Esophagus muscularis mucosa (tissue), 4 donors: Measurements from ENCODE around the gene ERF. TPM values are rescaled to one million over a fixed set of nuclear protein-coding genes. Genes with fewer than 3 reads are reported as not detected.

Source experiments
- DNase-seq: peaks from one replicate; pipeline ENCODE4 v3.0.0-alpha.2; 2017; ENCODE audit errors: extremely low spot score
- H3K27ac ChIP-seq, 4 donors: fragments of 200-600 bp; sonication (generic); replicated peaks in 1 of 4; 1 replicate in 3 of 4; 2 replicates in 1 of 4; pipeline ENCODE4 v1.5.1; 2016 to 2019; ENCODE audit warnings: mild to moderate bottlenecking in 1 of 4
- H3K27me3 ChIP-seq, 4 donors: fragments of 200-600 bp; sonication (generic); one replicate each; pipeline versions ENCODE4 v1.5.1 to v1.6.0; 2016 to 2019
- H3K36me3 ChIP-seq, 4 donors: fragments of 200-600 bp; sonication (generic); one replicate each; pipeline ENCODE4 v1.5.1; 2016 to 2019
- H3K4me1 ChIP-seq, 4 donors: fragments of 200-600 bp; sonication (generic); one replicate each; pipeline ENCODE4 v1.5.1; 2016 to 2019
- H3K4me3 ChIP-seq, 4 donors: fragments of 200-600 bp; sonication (generic); 1 replicate in 2 of 4; 2 replicates in 2 of 4; pipeline ENCODE4 v1.5.1; 2016 to 2019; ENCODE audit warnings: mild to moderate bottlenecking in 4 of 4, moderate library complexity in 1 of 4
- H3K9me3 ChIP-seq, 4 donors: fragments of 200-600 bp; sonication (generic); 1 replicate in 3 of 4; 2 replicates in 1 of 4; pipeline ENCODE4 v1.5.1; 2016 to 2019
- CTCF ChIP-seq, 3 experiments: fragments of 200-600 bp in 2 of 3; fragments of 450-650 bp in 1 of 3; sonication (generic) in 2 of 3; IDR thresholded peaks; one replicate each; pipeline ENCODE4 v1.5.1; 2017 to 2019; ENCODE audit warnings: antibody characterized with exemption in 3 of 3, mild to moderate bottlenecking in 2 of 3, moderate library complexity in 1 of 3
- EP300 ChIP-seq: sonication (generic); formaldehyde crosslinking; IDR thresholded peaks from one replicate; pipeline ENCODE4 v1.6.1; 2017; ENCODE audit warnings: antibody characterized with exemption
- POLR2A ChIP-seq: fragments of 450-650 bp; IDR thresholded peaks from one replicate; pipeline ENCODE4 v1.6.1; 2017; ENCODE audit warnings: antibody characterized with exemption, moderate library complexity, mild to moderate bottlenecking, low read depth
- POLR2AphosphoS5 ChIP-seq, 2 donors: sonication (generic); formaldehyde crosslinking; IDR thresholded peaks; one replicate each; pipeline ENCODE4 v1.6.1; 2017; ENCODE audit warnings: antibody characterized with exemption in 2 of 2
- WGBS: methylation state at CpG from one replicate; pipeline ENCODE4 v1.1.5; 2018; 5-methylcytosine and 5-hydroxymethylcytosine counted together
- intact Hi-C: fragments of 100-400 bp; cut with DNase I; formaldehyde crosslinking; loops from one replicate; pipeline ENCODE4 v1.15.1; 2023
- total RNA-seq, 4 donors: library from RNA; depleted of rRNA; stranded (reverse); fragments of >200 nt; gene quantifications; one replicate each; pipeline versions ENCODE4 v1.1.0 to v1.2.1, GENCODE V29; 2016

ERF gene
- total RNA-seq, 4 donors from 2014 or later = 16.6 to 38.8 (median 35.5) TPM

GRCh38 chr19:42271861-42272534, 17.1 kb upstream of the ERF start:
- H3K4me3 ChIP-seq = no peak overlapping the region
- intact Hi-C loops = no loop called here
- H3K4me1 ChIP-seq = peaks cover 43 to 77% (median 72%) of the 10 kb centered on the region in 4 donors
- H3K27ac ChIP-seq = peak overlapping the region in 3 of 4 donors; percentile 94 to 96 (median 95)
- TF ChIP-seq CTCF (IDR thresholded peaks at IDR 0.05) (no peak), POLR2A (no peak), POLR2AphosphoS5 (IDR thresholded peaks at IDR 0.05) (no peak), EP300 (no peak)
- DNase-seq = no peak
- no peaks in the 10 kb centered on the region for H3K27me3 ChIP-seq
- H3K9me3 ChIP-seq = no peaks in the 10 kb centered on the region
- 82% methylated on average over 17 of the region's 35 CpGs for WGBS
- H3K36me3 ChIP-seq = peaks cover 21 to 54% (median 38%) of the 10 kb centered on the region in 4 donors

GRCh38 chr19:42271045-42271419, 16.1 kb upstream of the ERF start:
- intact Hi-C loops = no loop called here
- no peak for DNase-seq
- H3K36me3 ChIP-seq = peaks cover 21 to 45% (median 38%) of the 10 kb centered on the region in 4 donors
- peaks cover 34 to 68% (median 62%) of the 10 kb centered on the region in 4 donors for H3K4me1 ChIP-seq
- H3K9me3 ChIP-seq = no peaks in the 10 kb centered on the region
- H3K4me3 ChIP-seq = peak overlapping the region; percentile 67 to 77 (median 72)
- whole genome bisulfite sequencing = 30% methylated on average over 3 of the region's 3 CpGs
- no peak for TF ChIP-seq POLR2AphosphoS5 (IDR thresholded peaks at IDR 0.05)
- H3K27me3 ChIP-seq = no peaks in the 10 kb centered on the region
- peak overlapping the region; percentile 93 to 96 (median 94) for H3K27ac ChIP-seq

DNA sequence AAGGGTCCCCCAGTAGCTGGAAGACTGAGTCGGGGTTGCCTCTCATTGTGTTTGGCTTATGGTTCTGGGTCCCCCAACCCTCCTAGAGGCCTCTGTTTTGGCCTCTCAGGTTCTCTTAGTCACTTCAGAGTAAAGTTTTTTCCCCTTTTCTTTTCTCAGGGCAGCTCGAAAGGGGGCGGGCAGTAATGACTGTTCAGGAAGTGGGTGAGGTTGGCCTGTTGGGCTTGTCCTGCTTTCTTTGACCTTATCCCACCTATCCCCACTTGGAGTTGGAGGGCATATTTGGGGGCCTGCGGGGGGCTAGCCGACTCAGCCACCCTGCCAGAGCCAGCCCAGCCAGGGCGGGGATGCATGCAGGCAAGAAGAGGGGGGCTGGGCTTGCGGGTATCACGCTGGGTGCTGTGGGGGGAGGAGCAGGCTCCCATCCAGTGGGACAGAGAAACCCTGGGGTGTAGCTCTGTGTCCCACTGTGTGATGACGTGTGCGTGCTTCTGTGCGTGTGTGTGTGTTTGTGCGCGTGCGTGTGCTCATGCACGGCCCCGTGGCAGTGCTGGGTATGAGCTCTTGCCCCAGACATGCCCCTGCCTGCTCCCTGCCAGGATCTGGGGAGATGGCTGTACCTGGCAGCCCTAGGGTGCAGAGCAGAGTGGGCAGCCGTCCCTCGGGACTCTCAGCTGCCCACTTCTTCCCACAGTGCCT, 15.6 kb upstream of the ERF start:
- intact Hi-C loops = no loop called here
- H3K9me3 ChIP-seq = no peaks in the 10 kb centered on the region
- H3K27me3 ChIP-seq = no peaks in the 10 kb centered on the region
- H3K36me3 ChIP-seq = peaks cover 21 to 40% (median 38%) of the 10 kb centered on the region in 4 donors
- H3K4me3 ChIP-seq = peak overlapping the region; percentile 67 to 77 (median 72)
- H3K27ac ChIP-seq = peak overlapping the region; percentile 93 to 96 (median 94)
- H3K4me1 ChIP-seq = peaks cover 29 to 64% (median 57%) of the 10 kb centered on the region in 4 donors
- no peak for DNase-seq
- peak; percentile 80 to 82 for TF ChIP-seq POLR2AphosphoS5 (IDR thresholded peaks at IDR 0.05)
- no peak for TF ChIP-seq CTCF (IDR thresholded peaks at IDR 0.05)
- no peak for TF ChIP-seq EP300
- no peak for TF ChIP-seq POLR2A
- WGBS = 22% methylated on average over 13 of the region's 18 CpGs

DNA sequence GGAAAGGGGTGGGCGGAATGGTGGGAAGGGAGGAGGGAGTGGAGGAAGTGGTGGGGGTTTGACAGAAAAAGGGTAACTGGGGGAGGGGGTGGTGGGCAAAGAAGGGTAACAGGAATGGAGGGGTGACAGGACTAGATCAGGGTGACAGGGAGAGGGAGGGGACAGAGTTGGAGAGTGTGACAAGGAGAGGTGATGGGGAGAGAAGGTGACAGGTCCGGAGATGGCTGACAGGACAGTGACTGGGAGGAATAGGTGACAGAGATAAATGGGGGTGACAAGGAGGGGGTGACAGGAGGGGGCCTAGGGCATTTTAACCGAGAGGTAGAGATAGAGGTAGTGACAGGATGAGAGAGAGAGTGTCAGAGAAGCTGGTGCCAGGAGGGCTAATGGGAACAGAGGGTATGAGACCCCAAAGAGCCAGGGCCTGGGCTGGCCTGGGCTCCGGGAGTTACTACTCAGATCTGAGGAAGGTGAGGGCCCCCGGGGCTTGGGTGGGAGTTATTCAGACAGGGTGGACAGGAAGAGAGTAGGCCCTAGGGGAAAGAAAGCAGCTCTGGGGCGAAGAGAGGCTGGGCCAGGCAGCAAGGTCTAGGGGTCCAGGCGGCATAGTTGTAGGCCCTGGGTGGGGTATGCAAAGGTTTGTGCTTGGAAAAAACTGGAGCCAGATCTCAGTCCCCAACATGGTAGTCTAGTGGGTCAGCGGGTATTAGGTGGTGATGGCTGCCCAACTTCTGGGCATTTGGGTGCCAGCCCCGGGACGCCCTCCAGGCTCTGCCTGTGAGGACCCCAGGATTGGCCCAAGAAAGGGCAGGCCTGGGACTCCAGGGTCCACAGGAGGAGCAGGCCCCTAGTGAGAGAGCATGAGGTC, 14.8 kb upstream of the ERF start:
- no peak for TF ChIP-seq CTCF (IDR thresholded peaks at IDR 0.05)
- no peak for TF ChIP-seq POLR2AphosphoS5 (IDR thresholded peaks at IDR 0.05)
- no peak for TF ChIP-seq EP300
- no peak for TF ChIP-seq POLR2A
- WGBS = 35% methylated on average over 10 of the region's 10 CpGs
- Histone ChIP-seq H3K4me3 (peak overlapping the region; percentile 67 to 77 (median 72)), H3K9me3 (no peaks in the 10 kb centered on the region), H3K27ac (peak overlapping the region; percentile 93 to 96 (median 94)), H3K4me1 (peaks cover 25 to 56% (median 49%) of the 10 kb centered on the region in 4 donors), H3K27me3 (no peaks in the 10 kb centered on the region), H3K36me3 (peaks cover 21 to 33% (median 32%) of the 10 kb centered on the region in 4 donors)
- DNase-seq = no peak
- intact Hi-C loops = no loop called here
